CD8-positive, alpha-beta memory T cell (primary cell): ENCODE data around the gene GPR4. TPM values are rescaled to one million over a fixed set of nuclear protein-coding genes. Genes with fewer than 3 reads are reported as not detected.

Experiments
- CTCF ChIA-PET: fragments of 350-600 bp; sonication (Branson Sonifier 250); formaldehyde crosslinking; loops from one replicate; lab custom pipeline; 2021; ENCODE audit warnings: antibody characterized with exemption; lab: Charles Lee
- POLR2A ChIA-PET: fragments of 350-600 bp; sonication (Branson Sonifier 250); formaldehyde crosslinking; loops from one replicate; lab custom pipeline; 2021; ENCODE audit warnings: antibody characterized with exemption; lab: Charles Lee
- DNase-seq, 5 donors: peaks; one replicate each; pipeline versions ENCODE4 v3.0.0 to v3.0.0-alpha.2; 2020 to 2022; ENCODE audit warnings: mixed read lengths in 1 of 5
- H3K27ac ChIP-seq: one replicate; pipeline ENCODE4 v1.7.0; 2013; ENCODE audit warnings: low read depth, mild to moderate bottlenecking, low read length, moderate library complexity
- H3K27me3 ChIP-seq: 2 replicates; pipeline ENCODE4 v1.7.0; 2013; ENCODE audit warnings: low read length, mild to moderate bottlenecking; ENCODE audit not compliant: insufficient read depth, poor library complexity, severe bottlenecking
- H3K36me3 ChIP-seq: 2 replicates; pipeline ENCODE4 v1.7.0; 2013; ENCODE audit warnings: mild to moderate bottlenecking, low read length, moderate library complexity; ENCODE audit not compliant: insufficient read depth
- H3K4me1 ChIP-seq: 2 replicates; pipeline ENCODE4 v1.7.0; 2013; ENCODE audit warnings: mild to moderate bottlenecking, low read length, moderate library complexity; ENCODE audit not compliant: insufficient read depth
- H3K4me3 ChIP-seq: 2 replicates; pipeline ENCODE4 v1.7.0; 2013; ENCODE audit warnings: mild to moderate bottlenecking, low read length
- H3K9me3 ChIP-seq: 2 replicates; pipeline ENCODE4 v1.7.0; 2013; ENCODE audit warnings: mild to moderate bottlenecking, low read length
- H3K27ac Mint-ChIP-seq, 8 donors: one replicate each; pipeline ENCODE4 v1.8.0; 2020 to 2021; ENCODE audit warnings: mixed read lengths in 8 of 8, mild to moderate bottlenecking in 6 of 8, inconsistent platforms in 3 of 8, moderate library complexity in 3 of 8
- H3K27me3 Mint-ChIP-seq, 2 donors: one replicate each; pipeline ENCODE4 v1.8.0; 2020 to 2021; ENCODE audit warnings: mixed read lengths in 2 of 2, mild to moderate bottlenecking in 1 of 2, moderate library complexity in 1 of 2
- H3K36me3 Mint-ChIP-seq, 3 donors: one replicate each; pipeline ENCODE4 v1.8.0; 2020 to 2021; ENCODE audit warnings: mixed read lengths in 3 of 3, inconsistent platforms in 1 of 3, mild to moderate bottlenecking in 1 of 3
- H3K4me1 Mint-ChIP-seq, 3 donors: one replicate each; pipeline ENCODE4 v1.8.0; 2020 to 2021; ENCODE audit warnings: mixed read lengths in 3 of 3, inconsistent platforms in 1 of 3, mild to moderate bottlenecking in 1 of 3
- H3K4me3 Mint-ChIP-seq, 7 donors: one replicate each; pipeline ENCODE4 v1.8.0; 2020 to 2021; ENCODE audit warnings: mixed read lengths in 7 of 7, mild to moderate bottlenecking in 6 of 7, moderate library complexity in 4 of 7, inconsistent platforms in 2 of 7
- H3K9me3 Mint-ChIP-seq, 5 donors: one replicate each; pipeline ENCODE4 v1.8.0; 2020 to 2022; ENCODE audit warnings: mixed read lengths in 5 of 5, mild to moderate bottlenecking in 3 of 5, moderate library complexity in 2 of 5, inconsistent platforms in 1 of 5
- polyA plus RNA-seq: library from polyadenylated mRNA; unstranded; fragments of 300-500 nt; fragmentation: Illumina TruSeq; gene quantifications from one replicate; pipeline ENCODE4 v1.2.3, GENCODE V29; 2021
- total RNA-seq, 2 experiments: library from RNA; stranded (reverse); gene quantifications; one replicate each; pipeline ENCODE4 v1.2.3, GENCODE V29; 2021

The GPR4 gene
- total and polyA plus RNA-seq, 3 experiments from 2014 or later = not detected

GRCh38 chr19:45601115-45601514, 897 bp downstream of the GPR4 start:
- Mint-ChIP-seq H3K27me3 (peaks cover 60 to 67% of the 10 kb centered on the region in 2 donors), H3K4me1 (peaks cover 20 to 29% (median 28%) of the 10 kb centered on the region in 3 donors), H3K36me3 (peaks cover 0 to 1% (median 0%) of the 10 kb centered on the region in 3 donors), H3K4me3 (no peak overlapping the region), H3K27ac (no peak overlapping the region), H3K9me3 (peaks cover 0 to 2% (median 0%) of the 10 kb centered on the region in 5 donors)
- DNase-seq = no peak
- CTCF ChIA-PET = interaction anchor here (1.7 kb wide), 1 partner anchor 41 kb away, joined by 3 read pairs; no protein-coding TSS in a partner anchor
- no peak overlapping the region for H3K4me3 ChIP-seq
- H3K27me3 ChIP-seq = peaks cover 70% of the 10 kb centered on the region
- no peaks in the 10 kb centered on the region for H3K9me3 ChIP-seq
- POLR2A ChIA-PET = no interaction called here
- H3K4me1 ChIP-seq = peaks cover 15% of the 10 kb centered on the region
- no peak overlapping the region for H3K27ac ChIP-seq
- no peaks in the 10 kb centered on the region for H3K36me3 ChIP-seq

DNA sequence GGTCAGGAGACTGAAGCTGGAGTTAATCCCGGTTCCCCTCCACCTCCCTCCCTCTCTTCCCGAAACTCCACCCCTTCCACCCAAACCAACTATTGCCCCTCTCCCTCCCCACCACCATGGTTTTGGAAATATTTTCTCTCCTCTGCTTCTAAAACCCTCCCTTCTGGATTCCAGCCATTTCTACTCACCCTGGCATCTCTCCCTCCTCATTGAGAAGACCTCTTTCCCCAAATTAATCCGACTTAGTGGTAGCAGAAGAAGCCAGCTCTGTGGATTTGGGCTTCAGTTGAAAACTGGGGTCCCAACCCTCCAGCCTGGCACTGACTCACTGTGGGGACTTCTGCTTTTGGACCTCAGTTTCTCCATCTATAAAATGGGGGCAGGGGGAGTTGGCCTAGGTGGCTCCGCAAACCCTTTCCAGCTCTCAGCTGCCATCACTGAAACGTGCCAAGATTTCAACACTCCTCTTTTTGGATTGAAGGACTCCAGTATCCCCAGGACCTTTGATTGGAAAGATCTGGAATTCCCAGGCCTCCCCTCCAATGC, 1.6 kb downstream of the GPR4 start:
- no peak overlapping the region for H3K4me3 Mint-ChIP-seq
- CTCF ChIA-PET = interaction anchor here (1.7 kb wide), 1 partner anchor 41 kb away, joined by 3 read pairs; no protein-coding TSS in a partner anchor
- no peak overlapping the region for H3K27ac Mint-ChIP-seq
- peaks cover 74% of the 10 kb centered on the region for H3K27me3 ChIP-seq
- DNase-seq = no peak
- H3K9me3 ChIP-seq = no peaks in the 10 kb centered on the region
- H3K27me3 Mint-ChIP-seq = peaks cover 63 to 74% of the 10 kb centered on the region in 2 donors
- H3K9me3 Mint-ChIP-seq = peaks cover 0 to 2% (median 0%) of the 10 kb centered on the region in 5 donors
- POLR2A ChIA-PET = no interaction called here
- no peaks in the 10 kb centered on the region for H3K36me3 ChIP-seq
- no peak overlapping the region for H3K27ac ChIP-seq
- H3K4me1 Mint-ChIP-seq = peaks cover 20 to 29% (median 28%) of the 10 kb centered on the region in 3 donors
- H3K4me3 ChIP-seq = no peak overlapping the region
- H3K36me3 Mint-ChIP-seq = peaks cover 0 to 1% (median 0%) of the 10 kb centered on the region in 3 donors
- H3K4me1 ChIP-seq = peaks cover 15% of the 10 kb centered on the region

DNA sequence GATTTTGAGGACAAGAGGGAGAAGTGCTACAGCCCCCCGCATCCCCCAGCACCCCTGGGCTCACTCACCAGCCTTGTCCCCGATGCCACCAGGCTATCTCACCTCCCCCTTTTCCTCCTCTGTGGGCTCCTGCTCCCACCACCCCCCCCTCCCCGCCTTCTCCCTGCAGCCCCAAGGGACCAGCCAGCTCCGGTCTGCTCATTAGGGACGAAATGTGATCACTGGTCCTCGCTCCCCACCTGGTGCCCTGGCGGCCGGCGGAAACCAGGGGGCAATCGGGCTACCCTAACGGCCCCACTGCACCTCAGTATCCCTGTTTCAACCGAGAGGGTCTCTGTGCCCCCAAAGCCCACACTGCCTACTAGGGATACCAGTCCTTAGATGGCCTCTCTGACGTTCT, 2.7 kb downstream of the GPR4 start:
- H3K27me3 ChIP-seq = peaks cover 75% of the 10 kb centered on the region
- Mint-ChIP-seq H3K36me3 (peaks cover 0 to 1% (median 0%) of the 10 kb centered on the region in 3 donors), H3K27me3 (peaks cover 65 to 79% of the 10 kb centered on the region in 2 donors), H3K27ac (no peak overlapping the region), H3K9me3 (peaks cover 0 to 2% (median 0%) of the 10 kb centered on the region in 5 donors), H3K4me1 (peaks cover 20 to 29% (median 28%) of the 10 kb centered on the region in 3 donors), H3K4me3 (no peak overlapping the region)
- H3K4me1 ChIP-seq = peaks cover 15% of the 10 kb centered on the region
- ChIA-PET POLR2A (interaction anchor here (0.5 kb wide), 1 partner anchor 64 kb away, joined by 3 read pairs; no protein-coding TSS in a partner anchor), CTCF (no interaction called here)
- DNase-seq = no peak
- no peaks in the 10 kb centered on the region for H3K36me3 ChIP-seq
- H3K9me3 ChIP-seq = no peaks in the 10 kb centered on the region
- no peak overlapping the region for H3K27ac ChIP-seq
- H3K4me3 ChIP-seq = no peak overlapping the region

DNA sequence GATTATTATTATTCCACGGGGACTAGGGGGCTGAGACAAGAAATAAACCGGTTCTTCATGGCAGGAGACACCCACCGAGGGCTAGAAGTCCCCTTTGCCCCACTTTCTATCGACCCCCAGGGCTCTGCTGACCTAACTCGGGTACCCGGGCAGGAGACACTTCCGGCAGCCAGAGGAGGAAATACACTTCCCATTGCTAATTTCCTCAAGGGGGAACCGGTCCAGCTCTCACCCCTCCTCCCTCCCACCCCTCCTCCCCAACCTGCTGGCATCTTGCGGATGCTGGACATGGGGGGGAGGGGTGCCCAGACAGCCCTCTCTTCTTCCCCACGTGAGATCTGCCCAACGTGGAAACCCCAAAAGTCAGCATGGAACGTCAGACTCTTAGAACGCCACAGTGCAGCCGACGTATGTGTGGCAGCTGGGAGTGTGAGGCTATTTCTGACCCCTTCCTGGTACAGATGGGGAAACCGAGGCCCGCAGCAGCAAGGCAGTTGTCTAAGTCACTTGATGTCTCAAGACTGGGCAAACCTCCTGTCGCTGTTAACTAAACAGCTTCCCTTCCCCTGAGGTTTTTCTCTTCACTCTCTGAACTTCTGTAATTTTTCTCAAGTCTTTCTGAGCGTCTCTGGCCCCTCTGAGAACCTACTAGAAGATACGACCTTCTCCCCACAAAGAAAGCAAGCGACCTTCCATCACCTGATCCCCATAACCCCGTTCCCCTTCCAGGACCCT, 3.6 kb downstream of the GPR4 start:
- H3K36me3 ChIP-seq = no peaks in the 10 kb centered on the region
- H3K9me3 Mint-ChIP-seq = peaks cover 0 to 2% (median 0%) of the 10 kb centered on the region in 5 donors
- DNase-seq = no peak
- POLR2A ChIA-PET = no interaction called here
- H3K36me3 Mint-ChIP-seq = peaks cover 0 to 1% (median 0%) of the 10 kb centered on the region in 3 donors
- no peaks in the 10 kb centered on the region for H3K9me3 ChIP-seq
- peaks cover 74% of the 10 kb centered on the region for H3K27me3 ChIP-seq
- peak overlapping the region in 3 of 7 donors; percentile 7 to 55 (median 38) for H3K4me3 Mint-ChIP-seq
- H3K27me3 Mint-ChIP-seq = peaks cover 64 to 80% of the 10 kb centered on the region in 2 donors
- no peak overlapping the region for H3K27ac ChIP-seq
- H3K4me1 ChIP-seq = peaks cover 15% of the 10 kb centered on the region
- H3K27ac Mint-ChIP-seq = peak overlapping the region in 3 of 8 donors; percentile 20 to 44 (median 36)
- CTCF ChIA-PET = interaction anchor here (1.5 kb wide), 1 partner anchor 44 kb away, joined by 4 read pairs; no protein-coding TSS in a partner anchor
- no peak overlapping the region for H3K4me3 ChIP-seq
- H3K4me1 Mint-ChIP-seq = peaks cover 20 to 29% (median 28%) of the 10 kb centered on the region in 3 donors

DNA sequence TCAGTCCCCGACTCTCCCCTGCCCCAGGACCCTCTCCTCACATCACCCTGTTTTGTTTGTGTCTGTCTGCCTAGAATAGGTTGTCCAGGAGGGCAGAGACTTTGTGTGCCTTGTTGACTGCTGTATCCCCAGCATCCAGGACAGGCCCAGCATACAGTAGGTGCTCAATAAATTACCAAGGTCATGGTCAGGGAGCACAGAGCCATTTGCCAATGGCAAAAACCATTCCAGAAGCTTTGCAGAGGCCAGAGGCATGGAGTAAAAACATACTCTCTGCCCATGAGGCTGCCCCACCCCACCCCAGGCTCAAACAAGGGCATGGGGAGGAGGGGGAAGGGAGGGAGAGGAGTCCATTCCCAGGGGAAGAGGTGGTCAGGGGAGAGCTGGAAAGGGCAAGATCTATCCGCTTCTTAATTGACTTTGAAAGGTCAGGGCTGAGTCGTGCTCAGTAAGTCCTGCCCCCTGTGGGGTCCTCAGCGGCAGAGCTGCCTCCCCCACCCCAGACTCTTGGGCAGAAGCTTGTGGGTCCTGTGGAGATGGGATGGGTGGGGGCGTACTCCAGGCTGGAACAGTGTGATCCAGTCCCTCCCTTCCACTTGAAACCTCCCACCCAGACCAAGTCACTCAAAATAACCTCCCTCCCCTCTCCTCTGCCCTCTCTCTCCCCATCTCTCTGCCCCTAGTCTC, 4.4 kb downstream of the GPR4 start:
- DNase-seq = no peak
- peaks cover 15% of the 10 kb centered on the region for H3K4me1 ChIP-seq
- CTCF ChIA-PET = interaction anchor here (1.5 kb wide), 1 partner anchor 45 kb away, joined by 4 read pairs; no protein-coding TSS in a partner anchor
- no peak overlapping the region for H3K27ac ChIP-seq
- Mint-ChIP-seq H3K36me3 (peaks cover 0 to 1% (median 0%) of the 10 kb centered on the region in 3 donors), H3K4me3 (no peak overlapping the region), H3K27ac (no peak overlapping the region), H3K9me3 (peaks cover 0 to 2% (median 0%) of the 10 kb centered on the region in 5 donors), H3K4me1 (peaks cover 20 to 27% (median 25%) of the 10 kb centered on the region in 3 donors), H3K27me3 (peaks cover 59 to 75% of the 10 kb centered on the region in 2 donors)
- peaks cover 66% of the 10 kb centered on the region for H3K27me3 ChIP-seq
- POLR2A ChIA-PET = no interaction called here
- H3K36me3 ChIP-seq = no peaks in the 10 kb centered on the region
- no peaks in the 10 kb centered on the region for H3K9me3 ChIP-seq
- no peak overlapping the region for H3K4me3 ChIP-seq

GRCh38 chr19:45595814-45596213, 6.2 kb downstream of the GPR4 start:
- Mint-ChIP-seq H3K4me3 (no peak overlapping the region), H3K36me3 (no peaks in the 10 kb centered on the region), H3K9me3 (peaks cover 0 to 2% (median 0%) of the 10 kb centered on the region in 5 donors), H3K4me1 (peaks cover 13 to 18% (median 16%) of the 10 kb centered on the region in 3 donors), H3K27ac (no peak overlapping the region), H3K27me3 (peaks cover 60 to 75% of the 10 kb centered on the region in 2 donors)
- no peaks in the 10 kb centered on the region for H3K9me3 ChIP-seq
- H3K27ac ChIP-seq = no peak overlapping the region
- H3K36me3 ChIP-seq = no peaks in the 10 kb centered on the region
- peaks cover 48% of the 10 kb centered on the region for H3K27me3 ChIP-seq
- ChIA-PET CTCF (interaction anchor here (2.5 kb wide), 1 partner anchor 46 kb away, joined by 9 read pairs; no protein-coding TSS in a partner anchor), POLR2A (interaction anchor here (0.7 kb wide), 1 partner anchor 110 kb away, joined by 5 read pairs; no protein-coding TSS in a partner anchor)
- no peak for DNase-seq
- peaks cover 15% of the 10 kb centered on the region for H3K4me1 ChIP-seq
- no peak overlapping the region for H3K4me3 ChIP-seq

DNA sequence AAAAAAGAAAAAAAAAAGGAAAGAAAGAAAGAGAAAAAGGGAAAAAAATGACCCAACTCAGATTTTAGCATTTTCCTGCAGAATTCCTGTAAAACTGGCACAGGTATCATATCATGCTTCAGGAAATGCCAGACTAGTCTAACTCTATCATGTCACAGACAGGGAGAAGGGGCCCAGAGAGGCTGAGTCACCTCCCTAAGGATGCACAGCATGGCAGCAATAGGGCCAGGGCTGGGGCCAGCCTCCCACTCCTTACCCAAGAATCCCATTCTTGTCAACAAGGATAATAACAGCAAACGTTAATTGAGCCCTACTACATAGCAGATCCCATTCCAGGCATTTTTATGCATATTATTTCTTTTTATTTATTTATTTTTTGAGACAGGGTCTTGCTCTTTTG, 8.5 kb downstream of the GPR4 start:
- Histone ChIP-seq H3K9me3 (no peaks in the 10 kb centered on the region), H3K4me1 (peaks cover 7% of the 10 kb centered on the region), H3K4me3 (no peak overlapping the region), H3K27me3 (peaks cover 25% of the 10 kb centered on the region), H3K36me3 (no peaks in the 10 kb centered on the region), H3K27ac (no peak overlapping the region)
- DNase-seq = no peak
- POLR2A ChIA-PET = no interaction called here
- no peaks in the 10 kb centered on the region for H3K36me3 Mint-ChIP-seq
- peaks cover 6 to 8% (median 7%) of the 10 kb centered on the region in 3 donors for H3K4me1 Mint-ChIP-seq
- no peak overlapping the region for H3K4me3 Mint-ChIP-seq
- CTCF ChIA-PET = interaction anchor here (0.8 kb wide), 1 partner anchor 108 kb away, joined by 3 read pairs; no protein-coding TSS in a partner anchor
- no peak overlapping the region for H3K27ac Mint-ChIP-seq
- peaks cover 49 to 75% of the 10 kb centered on the region in 2 donors for H3K27me3 Mint-ChIP-seq
- peaks cover 0 to 2% (median 0%) of the 10 kb centered on the region in 5 donors for H3K9me3 Mint-ChIP-seq
